ENCODE results near the gene NPHP4.

DNA sequence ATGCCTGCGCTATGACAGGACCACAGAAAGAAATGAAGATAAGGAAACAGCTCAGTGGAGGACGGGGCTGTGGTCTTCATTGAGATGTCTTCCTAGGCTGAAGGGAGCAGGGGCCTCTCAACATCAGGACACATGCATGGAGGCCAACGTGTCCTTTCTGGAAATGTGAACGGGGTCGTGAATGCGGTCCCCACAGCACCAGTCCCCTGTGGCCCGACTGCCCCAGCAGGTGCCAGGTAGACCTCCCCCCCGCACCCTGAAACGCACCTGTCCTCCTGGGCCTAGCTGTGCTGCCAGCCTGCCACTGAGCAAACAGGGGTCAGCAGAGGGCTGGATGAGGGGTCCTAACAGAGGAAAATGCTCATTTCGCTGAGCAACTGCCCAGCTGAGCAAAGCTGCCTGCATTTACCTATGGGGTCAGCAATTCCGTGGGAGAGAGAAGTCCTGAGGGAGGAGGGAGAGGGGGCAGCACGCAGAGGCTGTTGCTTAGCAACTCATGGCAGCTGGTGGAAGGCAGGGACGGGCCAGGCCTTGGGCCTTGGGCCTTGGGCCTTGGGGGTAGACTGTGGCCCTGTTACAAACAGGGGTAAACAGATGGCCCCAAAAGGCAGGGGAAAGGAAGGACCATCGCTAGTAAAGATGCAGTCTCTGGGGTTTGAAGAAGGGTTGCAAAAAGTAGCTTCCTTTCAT lies 77.4 kb downstream of the NPHP4 start:
- TF ChIP-seq, protein P1, sequence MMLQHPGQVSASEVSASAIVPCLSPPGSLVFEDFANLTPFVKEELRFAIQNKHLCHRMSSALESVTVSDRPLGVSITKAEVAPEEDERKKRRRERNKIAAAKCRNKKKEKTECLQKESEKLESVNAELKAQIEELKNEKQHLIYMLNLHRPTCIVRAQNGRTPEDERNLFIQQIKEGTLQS (IDR thresholded peaks at IDR 0.05) = no peak
- TF ChIP-seq CEBPB (IDR thresholded peaks at IDR 0.05; ENCODE audit: low read depth) (no peak), CBX3 (IDR thresholded peaks at IDR 0.05; ENCODE audit: low read depth) (no peak), POLR2AphosphoS5 (IDR thresholded peaks at IDR 0.05; ENCODE audit: low read depth, low read length) (no peak), POLR2A (IDR thresholded peaks at IDR 0.05; ENCODE audit: borderline replicate concordance, extremely low read depth, insufficient read depth, insufficient read length) (no peak), ZBTB33 (IDR thresholded peaks at IDR 0.05; ENCODE audit: extremely low read depth, insufficient replicate concordance, low read length) (no peak), JUND (IDR thresholded peaks at IDR 0.05) (no peak), TCF7L2 (IDR thresholded peaks at IDR 0.05; ENCODE audit: borderline replicate concordance, extremely low read depth, insufficient read depth, insufficient read length) (no peak), YY1 (IDR thresholded peaks at IDR 0.05; ENCODE audit: extremely low read depth, insufficient replicate concordance, low read depth, low read length) (no peak), ZNF274 (IDR thresholded peaks at IDR 0.05; ENCODE audit: low read depth, low read length) (no peak), SRF (IDR thresholded peaks at IDR 0.05; ENCODE audit: low read depth) (no peak)
- TF ChIP-seq, protein P2, sequence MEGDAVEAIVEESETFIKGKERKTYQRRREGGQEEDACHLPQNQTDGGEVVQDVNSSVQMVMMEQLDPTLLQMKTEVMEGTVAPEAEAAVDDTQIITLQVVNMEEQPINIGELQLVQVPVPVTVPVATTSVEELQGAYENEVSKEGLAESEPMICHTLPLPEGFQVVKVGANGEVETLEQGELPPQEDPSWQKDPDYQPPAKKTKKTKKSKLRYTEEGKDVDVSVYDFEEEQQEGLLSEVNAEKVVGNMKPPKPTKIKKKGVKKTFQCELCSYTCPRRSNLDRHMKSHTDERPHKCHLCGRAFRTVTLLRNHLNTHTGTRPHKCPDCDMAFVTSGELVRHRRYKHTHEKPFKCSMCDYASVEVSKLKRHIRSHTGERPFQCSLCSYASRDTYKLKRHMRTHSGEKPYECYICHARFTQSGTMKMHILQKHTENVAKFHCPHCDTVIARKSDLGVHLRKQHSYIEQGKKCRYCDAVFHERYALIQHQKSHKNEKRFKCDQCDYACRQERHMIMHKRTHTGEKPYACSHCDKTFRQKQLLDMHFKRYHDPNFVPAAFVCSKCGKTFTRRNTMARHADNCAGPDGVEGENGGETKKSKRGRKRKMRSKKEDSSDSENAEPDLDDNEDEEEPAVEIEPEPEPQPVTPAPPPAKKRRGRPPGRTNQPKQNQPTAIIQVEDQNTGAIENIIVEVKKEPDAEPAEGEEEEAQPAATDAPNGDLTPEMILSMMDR (IDR thresholded peaks at IDR 0.05 in 2 of 3, conservative IDR thresholded peaks at IDR 0.05 in 1 of 3; ENCODE audit: borderline replicate concordance in 1 of 3, insufficient read depth in 1 of 3, low read depth in 2 of 3, low read length in 2 of 3) = no peak
